Sigmoid colon (tissue), 7 donors: Measurements from ENCODE around the gene CNTN4. TPM values are rescaled to one million over a fixed set of nuclear protein-coding genes. Genes with fewer than 3 reads are reported as not detected.

ENCODE experiments used
- DNase-seq: peaks from one replicate; pipeline ENCODE4 v3.0.0-alpha.2; 2019
- H3K27ac ChIP-seq, 4 donors: fragments of 200-600 bp; sonication (generic); one replicate each; pipeline ENCODE4 v1.5.1; 2016 to 2019; ENCODE audit warnings: mild to moderate bottlenecking in 1 of 4
- H3K27me3 ChIP-seq, 3 donors: fragments of 200-600 bp; sonication (generic); one replicate each; pipeline ENCODE4 v1.5.1; 2019; ENCODE audit warnings: mild to moderate bottlenecking in 1 of 3
- H3K36me3 ChIP-seq, 4 donors: fragments of 200-600 bp; sonication (generic); one replicate each; pipeline ENCODE4 v1.5.1; 2016 to 2019
- H3K4me1 ChIP-seq, 4 donors: fragments of 200-600 bp; sonication (generic); one replicate each; pipeline ENCODE4 v1.5.1; 2017 to 2019
- H3K4me3 ChIP-seq, 4 donors: fragments of 200-600 bp; sonication (generic); one replicate each; pipeline ENCODE4 v1.5.1; 2017 to 2019; ENCODE audit warnings: mild to moderate bottlenecking in 2 of 4, moderate library complexity in 1 of 4
- H3K9me3 ChIP-seq, 4 donors: fragments of 200-600 bp in 3 of 4; sonication (generic) in 3 of 4; one replicate each; pipeline versions ENCODE4 v1.5.1 to v1.6.1; 2013 to 2019
- CTCF ChIP-seq, 4 experiments: fragments of 450-650 bp in 3 of 4; fragments of 200-600 bp in 1 of 4; IDR thresholded peaks; one replicate each; pipeline ENCODE4 v1.5.1; 2016 to 2019; ENCODE audit warnings: antibody characterized with exemption in 4 of 4, mild to moderate bottlenecking in 3 of 4, moderate library complexity in 2 of 4
- EP300 ChIP-seq, 4 donors: sonication (generic); formaldehyde crosslinking; IDR thresholded peaks; one replicate each; pipeline ENCODE4 v1.6.1; 2017; ENCODE audit warnings: antibody characterized with exemption in 4 of 4
- POLR2A ChIP-seq, 2 donors: fragments of 450-650 bp; IDR thresholded peaks; one replicate each; pipeline ENCODE4 v1.6.1; 2016; ENCODE audit warnings: antibody characterized with exemption in 2 of 2, mild to moderate bottlenecking in 2 of 2, moderate library complexity in 2 of 2
- POLR2AphosphoS5 ChIP-seq, 4 donors: sonication (generic); formaldehyde crosslinking; IDR thresholded peaks; one replicate each; pipeline ENCODE4 v1.6.1; 2017; ENCODE audit warnings: antibody characterized with exemption in 4 of 4
- WGBS, 2 donors: extraction: QIAGEN DNeasy Blood & Tissue Kit; methylation state at CpG; one replicate each; pipeline ENCODE4 v1.1.7; 2013; 5-methylcytosine and 5-hydroxymethylcytosine counted together
- intact Hi-C: fragments of 100-400 bp; cut with DNase I; formaldehyde crosslinking; loops from one replicate; pipeline ENCODE4 v1.15.1; 2023
- polyA plus RNA-seq, 3 donors: library from polyadenylated mRNA; stranded (reverse); fragments of 200-250 nt; gene quantifications; one replicate each; pipeline ENCODE4 v1.2.3, GENCODE V29; 2013
- total RNA-seq, 4 donors: library from RNA; depleted of rRNA; stranded (reverse); fragments of >200 nt; gene quantifications; one replicate each; pipeline ENCODE4 v1.1.0, GENCODE V29; 2016
- donor health status: healthy with polysubstance abuse.
- donor health status: Bipolar disorder and iron deficiency.
- donor health status: healthy.

CNTN4 gene
- total and polyA plus RNA-seq, 7 donors = 1.4 to 10.0 (median 7.5) TPM

GRCh38 chr3:2706144-2706835 is 607.6 kb downstream of the CNTN4 start:
- TF ChIP-seq CTCF (IDR thresholded peaks at IDR 0.05) (no peak), POLR2A (IDR thresholded peaks at IDR 0.05) (no peak), POLR2AphosphoS5 (IDR thresholded peaks at IDR 0.05) (no peak), EP300 (IDR thresholded peaks at IDR 0.05) (no peak)
- intact Hi-C loops = no loop called here
- Histone ChIP-seq H3K9me3 (no peaks in the 10 kb centered on the region), H3K4me1 (no peaks in the 10 kb centered on the region), H3K36me3 (no peaks in the 10 kb centered on the region), H3K4me3 (no peak overlapping the region), H3K27ac (no peak overlapping the region), H3K27me3 (no peaks in the 10 kb centered on the region)
- WGBS, 2 donors = 93 to 96% methylated on average over 5 of the region's 5 CpGs
- no peak for DNase-seq

GRCh38 chr3:2706836-2707210 is 608.2 kb downstream of the CNTN4 start:
- intact Hi-C loops = no loop called here
- no peak overlapping the region for H3K27ac ChIP-seq
- H3K4me3 ChIP-seq = no peak overlapping the region
- TF ChIP-seq POLR2AphosphoS5 (IDR thresholded peaks at IDR 0.05) (no peak), EP300 (IDR thresholded peaks at IDR 0.05) (no peak), CTCF (IDR thresholded peaks at IDR 0.05) (no peak), POLR2A (IDR thresholded peaks at IDR 0.05) (no peak)
- 95 to 97% methylated on average over 3 of the region's 3 CpGs for WGBS, 2 donors
- no peak for DNase-seq
- H3K36me3 ChIP-seq = no peaks in the 10 kb centered on the region
- H3K9me3 ChIP-seq = no peaks in the 10 kb centered on the region
- no peaks in the 10 kb centered on the region for H3K27me3 ChIP-seq
- H3K4me1 ChIP-seq = no peaks in the 10 kb centered on the region

GRCh38 chr3:2711081-2711480 is 612.4 kb downstream of the CNTN4 start:
- Histone ChIP-seq H3K27ac (no peak overlapping the region), H3K9me3 (no peaks in the 10 kb centered on the region), H3K4me1 (no peaks in the 10 kb centered on the region), H3K27me3 (no peaks in the 10 kb centered on the region), H3K4me3 (no peak overlapping the region), H3K36me3 (no peaks in the 10 kb centered on the region)
- intact Hi-C loops = no loop called here
- WGBS, 2 donors = 78 to 91% methylated on average over 3 of the region's 3 CpGs
- TF ChIP-seq POLR2A (IDR thresholded peaks at IDR 0.05) (no peak), CTCF (IDR thresholded peaks at IDR 0.05) (no peak)
- DNase-seq = no peak

- intact Hi-C loops = no loop called here
- TF ChIP-seq POLR2AphosphoS5 (IDR thresholded peaks at IDR 0.05) (no peak), CTCF (IDR thresholded peaks at IDR 0.05) (no peak), EP300 (IDR thresholded peaks at IDR 0.05) (no peak), POLR2A (IDR thresholded peaks at IDR 0.05) (no peak)
- H3K4me1 ChIP-seq = no peaks in the 10 kb centered on the region
- no peaks in the 10 kb centered on the region for H3K27me3 ChIP-seq
- no peak overlapping the region for H3K4me3 ChIP-seq
- H3K36me3 ChIP-seq = no peaks in the 10 kb centered on the region
- 68 to 85% methylated on average over 1 of the region's 1 CpG for WGBS, 2 donors
- H3K27ac ChIP-seq = no peak overlapping the region
- no peaks in the 10 kb centered on the region for H3K9me3 ChIP-seq
- DNase-seq = no peak
Measured at GRCh38 chr3:2713923-2714322, 615.3 kb downstream of the CNTN4 start.

- no peak overlapping the region for H3K27ac ChIP-seq
- no peak for DNase-seq
- no peaks in the 10 kb centered on the region for H3K36me3 ChIP-seq
- WGBS, 2 donors = 77 to 79% methylated on average over 5 of the region's 5 CpGs
- TF ChIP-seq EP300 (IDR thresholded peaks at IDR 0.05) (no peak), CTCF (IDR thresholded peaks at IDR 0.05) (no peak), POLR2AphosphoS5 (IDR thresholded peaks at IDR 0.05) (no peak), POLR2A (IDR thresholded peaks at IDR 0.05) (no peak)
- H3K4me3 ChIP-seq = no peak overlapping the region
- intact Hi-C loops = no loop called here
- H3K27me3 ChIP-seq = no peaks in the 10 kb centered on the region
- no peaks in the 10 kb centered on the region for H3K9me3 ChIP-seq
- H3K4me1 ChIP-seq = no peaks in the 10 kb centered on the region
Measured at GRCh38 chr3:2714834-2715233, 616.2 kb downstream of the CNTN4 start.
